Thyroid gland (tissue), 4 donors: ENCODE data around the gene RHBDD1.

Experiments used
- CTCF ChIP-seq, 6 experiments: fragments of 200-600 bp in 3 of 6; fragments of 450-650 bp in 3 of 6; sonication (generic) in 3 of 6; IDR thresholded peaks; one replicate each; pipeline ENCODE4 v1.5.1; 2016 to 2019; ENCODE audit warnings: antibody characterized with exemption in 6 of 6, mild to moderate bottlenecking in 2 of 6, inconsistent platforms in 1 of 6, moderate library complexity in 1 of 6
- POLR2A ChIP-seq, 2 donors: fragments of 450-650 bp; IDR thresholded peaks; one replicate each; pipeline ENCODE4 v1.6.1; 2017; ENCODE audit warnings: antibody characterized with exemption in 2 of 2, mild to moderate bottlenecking in 2 of 2, moderate library complexity in 1 of 2

GRCh38 chr2:226791056-226791486 is 44.8 kb upstream of the RHBDD1 start:
- no peak for TF ChIP-seq CTCF (IDR thresholded peaks at IDR 0.05)
- TF ChIP-seq POLR2A (IDR thresholded peaks at IDR 0.05): no peak
